MCF 10A (cell line): ENCODE results near the gene CRACDL. TPM values are rescaled to one million over a fixed set of nuclear protein-coding genes. Genes with fewer than 3 reads are reported as not detected.

Experiments
- BruUV-seq: library from RNA; stranded (reverse); fragments of 400-500 nt; replicated peaks from 2 replicates; lab custom pipeline; 2021; lab: Mats Ljungman, UMichigan
- CTCF ChIA-PET: fragments of 300-600 bp; sonication (Branson Sonifier 250); formaldehyde crosslinking; extraction: SDS; loops from one replicate; lab custom pipeline; 2021; ENCODE audit warnings: antibody characterized with exemption, inconsistent platforms; lab: Yijun Ruan, JAX
- POLR2A ChIA-PET: fragments of 300-600, 350-650 bp; sonication (Branson Sonifier 250); formaldehyde crosslinking; extraction: SDS; loops from one replicate; lab custom pipeline; 2020; ENCODE audit warnings: antibody characterized with exemption, inconsistent platforms; lab: Yijun Ruan, JAX
- DNase-seq: peaks from one replicate; pipeline ENCODE4 v3.0.0-alpha.2; 2018; ENCODE audit not compliant: unreplicated experiment
- H3K27ac Mint-ChIP-seq: one replicate; pipeline ENCODE4 v1.8.0; 2022; ENCODE audit warnings: mild to moderate bottlenecking, low read depth, mixed read lengths; ENCODE audit not compliant: unreplicated experiment
- H3K27me3 Mint-ChIP-seq: one replicate; pipeline ENCODE4 v1.8.0; 2022; ENCODE audit warnings: mixed read lengths; ENCODE audit not compliant: insufficient read depth, unreplicated experiment
- H3K36me3 Mint-ChIP-seq: one replicate; pipeline ENCODE4 v1.8.0; 2022; ENCODE audit warnings: mild to moderate bottlenecking, moderate library complexity, mixed read lengths; ENCODE audit not compliant: insufficient read depth, unreplicated experiment
- H3K4me1 Mint-ChIP-seq: one replicate; pipeline ENCODE4 v1.8.0; 2022; ENCODE audit warnings: mixed read lengths; ENCODE audit not compliant: insufficient read depth, unreplicated experiment
- H3K4me3 Mint-ChIP-seq: one replicate; pipeline ENCODE4 v1.8.0; 2022; ENCODE audit warnings: mild to moderate bottlenecking, moderate library complexity, mixed read lengths; ENCODE audit not compliant: unreplicated experiment
- H3K9me3 Mint-ChIP-seq: one replicate; pipeline ENCODE4 v1.8.0; 2022; ENCODE audit warnings: mixed read lengths; ENCODE audit not compliant: unreplicated experiment
- intact Hi-C: fragments of 100-400 bp; cut with micrococcal nuclease; formaldehyde crosslinking; loops from 2 replicates; pipeline ENCODE4 v1.14.1; 2022
- total RNA-seq: library from RNA; stranded (reverse); gene quantifications from 2 replicates; pipeline ENCODE4 v1.2.3, GENCODE V29; 2022
- TF ChIP-seq, protein P1 (sequence below): fragments of 200-600 bp; IDR thresholded peaks from one replicate; pipeline ENCODE4 v1.8.0; 2022; ENCODE audit warnings: antibody characterized with exemption, mild to moderate bottlenecking; ENCODE audit not compliant: unreplicated experiment

CRACDL gene
- total RNA-seq, 1 experiment from 2014 or later: 12.9 TPM

- Mint-ChIP-seq H3K9me3 (no peaks in the 10 kb centered on the region), H3K4me1 (peaks cover 10% of the 10 kb centered on the region), H3K27ac (no peak overlapping the region), H3K27me3 (no peaks in the 10 kb centered on the region), H3K4me3 (no peak overlapping the region), H3K36me3 (peaks cover 15% of the 10 kb centered on the region)
- ChIA-PET CTCF (interaction anchor here (0.6 to 3.9 kb wide), 9 partner anchors 9 to 229 kb away, joined by 3 to 32 read pairs (median 4); no protein-coding TSS in a partner anchor), POLR2A (no interaction called here)
- TF ChIP-seq, protein P1, sequence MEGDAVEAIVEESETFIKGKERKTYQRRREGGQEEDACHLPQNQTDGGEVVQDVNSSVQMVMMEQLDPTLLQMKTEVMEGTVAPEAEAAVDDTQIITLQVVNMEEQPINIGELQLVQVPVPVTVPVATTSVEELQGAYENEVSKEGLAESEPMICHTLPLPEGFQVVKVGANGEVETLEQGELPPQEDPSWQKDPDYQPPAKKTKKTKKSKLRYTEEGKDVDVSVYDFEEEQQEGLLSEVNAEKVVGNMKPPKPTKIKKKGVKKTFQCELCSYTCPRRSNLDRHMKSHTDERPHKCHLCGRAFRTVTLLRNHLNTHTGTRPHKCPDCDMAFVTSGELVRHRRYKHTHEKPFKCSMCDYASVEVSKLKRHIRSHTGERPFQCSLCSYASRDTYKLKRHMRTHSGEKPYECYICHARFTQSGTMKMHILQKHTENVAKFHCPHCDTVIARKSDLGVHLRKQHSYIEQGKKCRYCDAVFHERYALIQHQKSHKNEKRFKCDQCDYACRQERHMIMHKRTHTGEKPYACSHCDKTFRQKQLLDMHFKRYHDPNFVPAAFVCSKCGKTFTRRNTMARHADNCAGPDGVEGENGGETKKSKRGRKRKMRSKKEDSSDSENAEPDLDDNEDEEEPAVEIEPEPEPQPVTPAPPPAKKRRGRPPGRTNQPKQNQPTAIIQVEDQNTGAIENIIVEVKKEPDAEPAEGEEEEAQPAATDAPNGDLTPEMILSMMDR: no peak
- intact Hi-C loops: loop anchor here (5.0 kb wide), 1 partner anchor 201 kb away; no protein-coding TSS in a partner anchor
- no peak for DNase-seq
- no TSS peak for BruUV-seq
Observed at GRCh38 chr2:98835831-98836385, 100.1 kb downstream of the CRACDL start.

GRCh38 chr2:98833917-98834263, 102.1 kb downstream of the CRACDL start:
- CTCF ChIA-PET: interaction anchor here (2.1 kb wide), 1 partner anchor 184 kb away, joined by 4 read pairs; no protein-coding TSS in a partner anchor
- no TSS peak for BruUV-seq
- peaks cover 1% of the 10 kb centered on the region for H3K4me1 Mint-ChIP-seq
- no peak for DNase-seq
- H3K27ac Mint-ChIP-seq: no peak overlapping the region
- no peak overlapping the region for H3K4me3 Mint-ChIP-seq
- H3K36me3 Mint-ChIP-seq: peaks cover 23% of the 10 kb centered on the region
- intact Hi-C loops: no loop called here
- POLR2A ChIA-PET: interaction anchor here (0.6 kb wide), 1 partner anchor 229 kb away, joined by 3 read pairs; no protein-coding TSS in a partner anchor
- H3K27me3 Mint-ChIP-seq: no peaks in the 10 kb centered on the region
- TF ChIP-seq, protein P1: no peak
- H3K9me3 Mint-ChIP-seq: no peaks in the 10 kb centered on the region

DNA sequence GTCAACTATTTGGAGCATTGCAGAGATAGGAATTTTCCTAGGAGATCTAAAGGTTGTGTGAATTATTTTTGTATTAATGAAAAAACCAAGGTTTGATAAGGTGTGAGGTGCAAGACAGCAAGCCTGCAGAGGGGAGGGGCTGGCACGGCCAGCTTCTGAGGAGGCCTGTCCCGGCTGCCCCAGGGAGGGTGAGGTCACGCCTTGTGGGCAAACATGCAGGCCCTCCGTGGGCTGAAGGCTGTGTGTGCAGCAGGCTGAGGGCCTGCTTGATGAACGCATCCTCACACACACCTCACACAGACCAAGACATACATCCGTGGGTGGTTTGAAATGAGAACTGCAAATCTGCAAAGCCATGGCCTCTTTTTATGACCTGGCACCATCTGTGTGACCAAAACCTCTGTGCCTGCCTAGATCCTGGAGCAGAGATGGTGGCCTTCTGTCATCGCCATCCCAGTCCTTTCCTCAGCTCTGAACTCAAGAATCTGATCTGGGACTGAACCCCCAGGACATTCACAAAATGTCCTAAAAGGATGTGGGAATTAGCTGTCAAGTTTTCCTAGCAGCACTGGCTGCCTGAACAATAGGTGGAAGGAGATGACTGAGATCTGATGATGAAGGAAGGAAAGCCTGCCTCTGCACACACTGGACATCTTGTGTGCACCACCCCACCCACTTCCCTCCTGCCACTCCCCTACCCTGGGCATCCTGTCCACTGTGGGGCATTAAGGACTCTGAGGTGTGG, 102.7 kb downstream of the CRACDL start:
- no peaks in the 10 kb centered on the region for H3K4me1 Mint-ChIP-seq
- intact Hi-C loops: no loop called here
- BruUV-seq: no TSS peak
- no peak overlapping the region for H3K27ac Mint-ChIP-seq
- POLR2A ChIA-PET: interaction anchor here (0.6 kb wide), 1 partner anchor 229 kb away, joined by 3 read pairs; no protein-coding TSS in a partner anchor
- CTCF ChIA-PET: interaction anchor here (2.1 kb wide), 1 partner anchor 184 kb away, joined by 4 read pairs; no protein-coding TSS in a partner anchor
- H3K9me3 Mint-ChIP-seq: no peaks in the 10 kb centered on the region
- peaks cover 23% of the 10 kb centered on the region for H3K36me3 Mint-ChIP-seq
- H3K27me3 Mint-ChIP-seq: no peaks in the 10 kb centered on the region
- no peak overlapping the region for H3K4me3 Mint-ChIP-seq
- no peak for DNase-seq
- TF ChIP-seq, protein P1: no peak

- ChIA-PET CTCF (interaction anchor here (0.6 to 1.0 kb wide), 3 partner anchors 173 to 235 kb away, joined by 3 to 6 read pairs (median 3); no protein-coding TSS in a partner anchor), POLR2A (no interaction called here)
- no TSS peak for BruUV-seq
- no peak for DNase-seq
- Mint-ChIP-seq H3K27me3 (no peaks in the 10 kb centered on the region), H3K9me3 (no peaks in the 10 kb centered on the region), H3K36me3 (peaks cover 21% of the 10 kb centered on the region), H3K4me3 (no peak overlapping the region), H3K27ac (no peak overlapping the region), H3K4me1 (no peaks in the 10 kb centered on the region)
- intact Hi-C loops: no loop called here
- TF ChIP-seq, protein P1: no peak
Observed at GRCh38 chr2:98832172-98832571, 103.9 kb downstream of the CRACDL start.
